B cell (primary cell): Measurements from ENCODE around the gene PDE6B.

Experiments used
- CTCF ChIP-seq: fragments of 200-600 bp; IDR thresholded peaks from one replicate; pipeline ENCODE4 v1.8.0; 2022; ENCODE audit warnings: antibody characterized with exemption, mild to moderate bottlenecking
- EZH2 ChIP-seq: IDR thresholded peaks from 2 replicates; pipeline ENCODE4 v1.6.1; 2012; ENCODE audit warnings: borderline replicate concordance, low read depth, mild to moderate bottlenecking, moderate library complexity, low read length; ENCODE audit not compliant: insufficient read depth, poor library complexity, severe bottlenecking

GRCh38 chr4:665751-666435 is 40.5 kb downstream of the PDE6B start:
- no peak for TF ChIP-seq CTCF
- TF ChIP-seq EZH2, result no peak
